NB4 (cell line): ENCODE results near the gene KIF7.

ENCODE experiments used
- MAX ChIP-seq: IDR thresholded peaks from 2 replicates; pipeline ENCODE4 v1.6.1; 2011; ENCODE audit warnings: low read depth, low read length
- TF ChIP-seq, protein P1 (sequence below): IDR thresholded peaks from one replicate; pipeline ENCODE4 v1.5.1; 2012; ENCODE audit warnings: low read depth, low read length

DNA sequence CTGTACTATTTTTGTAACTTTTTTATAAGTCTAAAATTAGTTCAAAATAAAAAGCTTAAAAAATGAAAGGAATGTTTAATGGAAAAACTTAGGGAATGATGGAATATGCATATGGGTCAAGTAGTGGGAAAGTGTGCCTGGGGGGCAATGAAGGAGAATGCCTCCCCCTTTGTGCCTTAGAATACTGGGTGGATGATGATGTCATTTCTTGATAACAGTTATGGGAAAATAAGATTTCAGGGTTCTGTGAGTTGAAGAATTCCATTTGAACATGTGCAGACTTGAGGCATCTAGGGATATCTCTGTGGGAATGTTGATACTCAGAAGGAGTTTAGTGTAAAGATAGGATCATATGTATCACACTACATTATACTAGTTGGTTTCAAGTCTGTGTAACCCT lies 49.1 kb upstream of the KIF7 start:
- TF ChIP-seq, protein P1, sequence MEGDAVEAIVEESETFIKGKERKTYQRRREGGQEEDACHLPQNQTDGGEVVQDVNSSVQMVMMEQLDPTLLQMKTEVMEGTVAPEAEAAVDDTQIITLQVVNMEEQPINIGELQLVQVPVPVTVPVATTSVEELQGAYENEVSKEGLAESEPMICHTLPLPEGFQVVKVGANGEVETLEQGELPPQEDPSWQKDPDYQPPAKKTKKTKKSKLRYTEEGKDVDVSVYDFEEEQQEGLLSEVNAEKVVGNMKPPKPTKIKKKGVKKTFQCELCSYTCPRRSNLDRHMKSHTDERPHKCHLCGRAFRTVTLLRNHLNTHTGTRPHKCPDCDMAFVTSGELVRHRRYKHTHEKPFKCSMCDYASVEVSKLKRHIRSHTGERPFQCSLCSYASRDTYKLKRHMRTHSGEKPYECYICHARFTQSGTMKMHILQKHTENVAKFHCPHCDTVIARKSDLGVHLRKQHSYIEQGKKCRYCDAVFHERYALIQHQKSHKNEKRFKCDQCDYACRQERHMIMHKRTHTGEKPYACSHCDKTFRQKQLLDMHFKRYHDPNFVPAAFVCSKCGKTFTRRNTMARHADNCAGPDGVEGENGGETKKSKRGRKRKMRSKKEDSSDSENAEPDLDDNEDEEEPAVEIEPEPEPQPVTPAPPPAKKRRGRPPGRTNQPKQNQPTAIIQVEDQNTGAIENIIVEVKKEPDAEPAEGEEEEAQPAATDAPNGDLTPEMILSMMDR = no peak
- no peak for TF ChIP-seq MAX
